Left lung (tissue), 10 donors: ENCODE data around the gene GOLGA8B. TPM values are rescaled to one million over a fixed set of nuclear protein-coding genes. Genes with fewer than 3 reads are reported as not detected.
"Not testable (repeated sequence)": the region's sequence is repeated elsewhere in the genome, so short reads cannot be mapped to it uniquely, and the experiment has no call there.

Experiments used
- ATAC-seq: fragments of 200-7000 bp; cut with Tn5 transposase; one replicate; pipeline ENCODE4 v1.9.1; 2020; ENCODE audit warnings: moderate library complexity
- DNase-seq, 4 donors: peaks; one replicate each; pipeline ENCODE4 v3.0.0-alpha.2; 2013 to 2020
- H3K27ac ChIP-seq, 2 donors: fragments of 200-600 bp; sonication (generic) in 1 of 2; one replicate each; pipeline versions ENCODE4 v1.5.0 to v1.8.0; 2020 to 2021
- H3K27me3 ChIP-seq, 2 donors: fragments of 200-600 bp; sonication (generic) in 1 of 2; one replicate each; pipeline versions ENCODE4 v1.5.0 to v1.8.0; 2020 to 2021
- H3K36me3 ChIP-seq, 2 donors: fragments of 200-600 bp; sonication (generic) in 1 of 2; one replicate each; pipeline versions ENCODE4 v1.5.0 to v1.8.0; 2020 to 2021
- H3K4me1 ChIP-seq, 2 donors: fragments of 200-600 bp; one replicate each; pipeline ENCODE4 v1.8.0; 2021
- H3K4me3 ChIP-seq, 2 donors: fragments of 200-600 bp; sonication (generic) in 1 of 2; one replicate each; pipeline versions ENCODE4 v1.5.0 to v1.8.0; 2020 to 2021; ENCODE audit warnings: mild to moderate bottlenecking in 1 of 2
- H3K9me3 ChIP-seq, 2 donors: fragments of 200-600 bp; sonication (generic) in 1 of 2; one replicate each; pipeline versions ENCODE4 v1.5.0 to v1.8.0; 2020 to 2021
- CTCF ChIP-seq, 2 donors: fragments of 200-600 bp; sonication (generic) in 1 of 2; IDR thresholded peaks; one replicate each; pipeline versions ENCODE4 v1.5.0 to v1.8.0; 2021; ENCODE audit warnings: antibody characterized with exemption in 2 of 2
- intact Hi-C, 2 donors: fragments of 100-400 bp; cut with DNase I; formaldehyde crosslinking; loops; one replicate each; pipeline versions ENCODE4 v1.11.2 to v1.14.2; 2022
- polyA plus RNA-seq, 6 donors: library from polyadenylated mRNA; unstranded; fragments of 120-200 nt; gene quantifications; one replicate each; pipeline ENCODE4 v1.2.1, GENCODE V29; 2013; ENCODE audit not compliant: insufficient read length in 6 of 6
- total RNA-seq, 2 donors: library from RNA; stranded (reverse); fragmentation: NEBNext Ultra II Directional; extraction: Animal tissue kit (Norgen Biotek cat#: 25700); gene quantifications; one replicate each; pipeline ENCODE4 v1.2.1, GENCODE V29; 2021
- donor health status: DM: no; HTN: yes; CAD: no.
- donor health status: DM: no; HTN: no; CAD: no.

GOLGA8B gene
- total and polyA plus RNA-seq, 8 donors, result 45.7 to 223 (median 185) TPM

GRCh38 chr15:34588046-34588674, 4.7 kb upstream of the GOLGA8B start:
- Histone ChIP-seq H3K27ac (no peak overlapping the region), H3K27me3 (peaks cover 0 to 22% of the 10 kb centered on the region in 2 donors), H3K4me1 (peaks cover 0 to 9% of the 10 kb centered on the region in 2 donors), H3K4me3 (no peak overlapping the region), H3K9me3 (no peaks in the 10 kb centered on the region), H3K36me3 (no peaks in the 10 kb centered on the region)
- intact Hi-C loops, result loop anchor here in 1 of 2 donors (5.0 kb wide), 1 partner anchor 526 kb away; no protein-coding TSS in a partner anchor
- peak in 2 of 4 donors; percentile 53 to 67 for DNase-seq
- peak; percentile 82 for ATAC-seq
- peak; percentile 66 for TF ChIP-seq CTCF (IDR thresholded peaks at IDR 0.05)

GRCh38 chr15:34585966-34586365, 2.5 kb upstream of the GOLGA8B start:
- intact Hi-C loops, result loop anchor here in 1 of 2 donors (5.0 kb wide), 1 partner anchor 524 kb away; no protein-coding TSS in a partner anchor
- H3K9me3 ChIP-seq, DNase-seq, H3K27ac ChIP-seq, H3K4me3 ChIP-seq, ATAC-seq, H3K36me3 ChIP-seq: not testable (repeated sequence)
- peaks cover 0 to 42% of the 10 kb centered on the region in 2 donors for H3K27me3 ChIP-seq
- H3K4me1 ChIP-seq, result peaks cover 0 to 27% of the 10 kb centered on the region in 2 donors

GRCh38 chr15:34584996-34585395, 1.5 kb upstream of the GOLGA8B start:
- Histone ChIP-seq H3K27me3 (peaks cover 0 to 42% of the 10 kb centered on the region in 2 donors), H3K27ac (no peak overlapping the region), H3K4me3 (no peak overlapping the region), H3K36me3 (no peaks in the 10 kb centered on the region), H3K9me3 (no peaks in the 10 kb centered on the region), H3K4me1 (peaks cover 0 to 28% of the 10 kb centered on the region in 2 donors)
- no peak for TF ChIP-seq CTCF (IDR thresholded peaks at IDR 0.05)
- intact Hi-C loops, result loop anchor here in 1 of 2 donors (5.0 kb wide), 1 partner anchor 523 kb away; no protein-coding TSS in a partner anchor
- no peak for DNase-seq
- ATAC-seq, result no peak

GRCh38 chr15:34584330-34584668, 848 bp upstream of the GOLGA8B start:
- Histone ChIP-seq H3K27ac (no peak overlapping the region), H3K9me3 (no peaks in the 10 kb centered on the region), H3K4me1 (peaks cover 0 to 28% of the 10 kb centered on the region in 2 donors), H3K27me3 (peaks cover 0 to 42% of the 10 kb centered on the region in 2 donors), H3K4me3 (peak overlapping the region; percentile 66 to 74), H3K36me3 (no peaks in the 10 kb centered on the region)
- DNase-seq (no peak), ATAC-seq (no peak)
- TF ChIP-seq CTCF (IDR thresholded peaks at IDR 0.05), result no peak
- intact Hi-C loops, result no loop called here

GRCh38 chr15:34582461-34583371, 735 bp downstream of the GOLGA8B start:
- intact Hi-C loops, result no loop called here
- peak overlapping the region; percentile 66 to 74 for H3K4me3 ChIP-seq
- peak overlapping the region in 1 of 2 donors; percentile 7 for H3K27ac ChIP-seq
- no peaks in the 10 kb centered on the region for H3K36me3 ChIP-seq
- TF ChIP-seq CTCF (IDR thresholded peaks at IDR 0.05), result no peak
- H3K4me1 ChIP-seq, result peaks cover 0 to 28% of the 10 kb centered on the region in 2 donors
- peak in 2 of 4 donors; percentile 60 to 87 for DNase-seq
- no peaks in the 10 kb centered on the region for H3K9me3 ChIP-seq
- peak; percentile 87 for ATAC-seq
- H3K27me3 ChIP-seq, result peaks cover 0 to 42% of the 10 kb centered on the region in 2 donors

- Histone ChIP-seq H3K27me3 (peaks cover 0 to 42% of the 10 kb centered on the region in 2 donors), H3K4me3 (peak overlapping the region; percentile 66 to 74), H3K4me1 (peaks cover 0 to 28% of the 10 kb centered on the region in 2 donors)
- intact Hi-C loops, H3K27ac ChIP-seq, H3K36me3 ChIP-seq, H3K9me3 ChIP-seq, DNase-seq, ATAC-seq: not testable (repeated sequence)
Measured at GRCh38 chr15:34581687-34582460, 1.6 kb downstream of the GOLGA8B start.
